CD14-positive monocyte (primary cell): Measurements from ENCODE around the gene VKORC1L1. TPM values are rescaled to one million over a fixed set of nuclear protein-coding genes. Genes with fewer than 3 reads are reported as not detected.

Experiments
- DNase-seq, 3 donors: peaks; one replicate each; pipeline ENCODE4 v3.0.0-alpha.2; 2011 to 2022
- H2AFZ ChIP-seq: 2 replicates; pipeline ENCODE4 v1.6.0; 2012; ENCODE audit warnings: mild to moderate bottlenecking, low read depth, low read length, inconsistent platforms; ENCODE audit not compliant: insufficient read depth, poor library complexity, severe bottlenecking
- H3K27ac ChIP-seq, 2 donors: 1 replicate in 1 of 2; 2 replicates in 1 of 2; pipeline ENCODE4 v1.5.1; 2012 to 2013; ENCODE audit warnings: low read length in 2 of 2, control low read depth in 1 of 2, inconsistent platforms in 1 of 2, low read depth in 1 of 2, mild to moderate bottlenecking in 1 of 2
- H3K27me3 ChIP-seq, 2 donors: one replicate each; pipeline versions ENCODE4 v1.6.0 to v1.6.1; 2011 to 2013; ENCODE audit warnings: low read length in 2 of 2; ENCODE audit not compliant: control insufficient read depth in 2 of 2, insufficient read depth in 2 of 2
- H3K36me3 ChIP-seq, 2 donors: replicated peaks in 1 of 2; 1 replicate in 1 of 2; 2 replicates in 1 of 2; pipeline versions ENCODE4 v1.5.1 to v1.6.1; 2012 to 2013; ENCODE audit warnings: low read length in 2 of 2, control low read depth in 1 of 2, inconsistent platforms in 1 of 2, mild to moderate bottlenecking in 1 of 2; ENCODE audit not compliant: insufficient read depth in 2 of 2, control insufficient read depth in 1 of 2
- H3K4me1 ChIP-seq, 2 donors: 1 replicate in 1 of 2; 2 replicates in 1 of 2; pipeline versions ENCODE4 v1.5.1 to v1.6.1; 2012 to 2013; ENCODE audit warnings: low read length in 2 of 2, control low read depth in 1 of 2, inconsistent platforms in 1 of 2, mild to moderate bottlenecking in 1 of 2, moderate library complexity in 1 of 2; ENCODE audit not compliant: insufficient read depth in 2 of 2, control insufficient read depth in 1 of 2
- H3K4me2 ChIP-seq: replicated peaks from 2 replicates; pipeline ENCODE3; 2012; ENCODE audit warnings: low read length, moderate library complexity, mild to moderate bottlenecking; ENCODE audit not compliant: poor library complexity, severe bottlenecking; ENCODE audit errors: extremely low read depth
- H3K4me3 ChIP-seq, 3 experiments: fragments of 200-600 bp in 1 of 3; sonication (generic) in 1 of 3; replicated peaks in 1 of 3; 1 replicate in 2 of 3; 2 replicates in 1 of 3; pipeline ENCODE4 v1.5.1; 2011 to 2013; ENCODE audit warnings: low read length in 3 of 3, mild to moderate bottlenecking in 3 of 3, control low read depth in 2 of 3, low read depth in 2 of 3, inconsistent platforms in 1 of 3, moderate library complexity in 1 of 3
- H3K79me2 ChIP-seq: 2 replicates; pipeline ENCODE4 v1.6.0; 2012; ENCODE audit warnings: mild to moderate bottlenecking, control low read depth, inconsistent platforms, low read length, moderate library complexity; ENCODE audit not compliant: insufficient read depth
- H3K9ac ChIP-seq: 2 replicates; pipeline ENCODE4 v1.6.0; 2017; ENCODE audit warnings: low read length, mild to moderate bottlenecking; ENCODE audit not compliant: insufficient read depth, poor library complexity, severe bottlenecking
- H3K9me3 ChIP-seq, 2 donors: replicated peaks in 1 of 2; 1 replicate in 1 of 2; 2 replicates in 1 of 2; pipeline versions ENCODE4 v1.5.1 to v1.6.1; 2012 to 2013; ENCODE audit warnings: low read length in 2 of 2, control low read depth in 1 of 2; ENCODE audit not compliant: control insufficient read depth in 1 of 2, insufficient read depth in 1 of 2
- H4K20me1 ChIP-seq: 2 replicates; pipeline ENCODE4 v1.6.0; 2012; ENCODE audit warnings: mild to moderate bottlenecking, low read length, control low read depth, moderate library complexity; ENCODE audit not compliant: insufficient read depth
- H3K27ac Mint-ChIP-seq, 7 donors: one replicate each; pipeline ENCODE4 v1.8.0; 2020; ENCODE audit warnings: mild to moderate bottlenecking in 7 of 7, mixed read lengths in 7 of 7, moderate library complexity in 6 of 7, inconsistent platforms in 2 of 7
- H3K27me3 Mint-ChIP-seq, 3 donors: one replicate each; pipeline ENCODE4 v1.8.0; 2021 to 2022; ENCODE audit warnings: low read depth in 3 of 3, mild to moderate bottlenecking in 3 of 3, mixed read lengths in 3 of 3, moderate library complexity in 3 of 3, inconsistent platforms in 1 of 3
- H3K36me3 Mint-ChIP-seq, 2 donors: one replicate each; pipeline ENCODE4 v1.8.0; 2020; ENCODE audit warnings: mixed read lengths in 2 of 2, inconsistent platforms in 1 of 2, mild to moderate bottlenecking in 1 of 2
- H3K4me1 Mint-ChIP-seq: one replicate; pipeline ENCODE4 v1.8.0; 2020; ENCODE audit warnings: mild to moderate bottlenecking, mixed read lengths
- H3K4me3 Mint-ChIP-seq, 2 donors: one replicate each; pipeline ENCODE4 v1.8.0; 2020; ENCODE audit warnings: mild to moderate bottlenecking in 2 of 2, mixed read lengths in 2 of 2, moderate library complexity in 1 of 2
- H3K9me3 Mint-ChIP-seq, 7 donors: one replicate each; pipeline ENCODE4 v1.8.0; 2020 to 2022; ENCODE audit warnings: mixed read lengths in 7 of 7, mild to moderate bottlenecking in 6 of 7, moderate library complexity in 6 of 7, inconsistent platforms in 2 of 7
- CTCF ChIP-seq: fragments of 200-600 bp; IDR thresholded peaks from one replicate; pipeline ENCODE4 v1.8.0; 2022; ENCODE audit warnings: antibody characterized with exemption, mild to moderate bottlenecking
- WGBS: methylation state at CpG from one replicate; pipeline ENCODE4 v1.1.5; 2013; ENCODE audit warnings: missing lambda C conversion rate; ENCODE audit not compliant: insufficient coverage; 5-methylcytosine and 5-hydroxymethylcytosine counted together
- intact Hi-C, 2 donors: fragments of 100-400 bp; cut with micrococcal nuclease; formaldehyde crosslinking; loops; one replicate each; pipeline versions ENCODE4 v1.15.0 to v1.15.1; 2023
- polyA plus RNA-seq, 3 donors: library from polyadenylated mRNA; depleted of rRNA in 1 of 3; unstranded in 2 of 3; stranded (reverse) in 1 of 3; fragments of 300-500 nt in 2 of 3; fragments of >200 nt in 1 of 3; fragmentation: Illumina TruSeq in 2 of 3; gene quantifications; 1 replicate in 2 of 3; 2 replicates in 1 of 3; pipeline ENCODE4 v1.2.3, GENCODE V29; 2012 to 2021

The VKORC1L1 gene
- polyA plus RNA-seq, 3 donors, result 1.9 to 3.2 (median 2.7) TPM

- no peak overlapping the region for H2AFZ ChIP-seq
- H3K4me2 ChIP-seq, result no peak overlapping the region
- no peak overlapping the region for H3K9ac ChIP-seq
- no peaks in the 10 kb centered on the region for H3K79me2 ChIP-seq
- no peak for DNase-seq
- H3K4me3 ChIP-seq, result no peak overlapping the region
- Mint-ChIP-seq H3K27ac (peak overlapping the region in 6 of 7 donors; percentile 43 to 88 (median 66)), H3K9me3 (no peaks in the 10 kb centered on the region), H3K36me3 (peaks cover 80 to 96% of the 10 kb centered on the region in 2 donors), H3K4me1 (no peaks in the 10 kb centered on the region), H3K4me3 (no peak overlapping the region), H3K27me3 (peaks cover 0 to 1% (median 0%) of the 10 kb centered on the region in 3 donors)
- no peaks in the 10 kb centered on the region for H3K4me1 ChIP-seq
- no peak for TF ChIP-seq CTCF
- H3K9me3 ChIP-seq, result no peaks in the 10 kb centered on the region
- H3K36me3 ChIP-seq, result peaks cover 88 to 98% of the 10 kb centered on the region in 2 donors
- WGBS, result 33% methylated on average over 1 of the region's 6 CpGs
- H3K27ac ChIP-seq, result peak overlapping the region in 1 of 2 donors; percentile 39
- peaks cover 7% of the 10 kb centered on the region for H4K20me1 ChIP-seq
- intact Hi-C loops, result no loop called here
- H3K27me3 ChIP-seq, result no peaks in the 10 kb centered on the region
Measured at GRCh38 chr7:65966146-65966545, 93.3 kb downstream of the VKORC1L1 start.

- Histone ChIP-seq H3K36me3 (peaks cover 91 to 98% of the 10 kb centered on the region in 2 donors), H3K4me2 (no peak overlapping the region)
Measured at GRCh38 chr7:65967361-65968155, 94.7 kb downstream of the VKORC1L1 start.

More at GRCh38 chr7:65967361-65968155, 94.7 kb downstream of the VKORC1L1 start:
- Histone ChIP-seq H4K20me1 (peaks cover 7% of the 10 kb centered on the region), H3K79me2 (no peaks in the 10 kb centered on the region), H3K9me3 (no peaks in the 10 kb centered on the region), H3K4me3 (no peak overlapping the region), H3K27ac (peak overlapping the region in 1 of 2 donors; percentile 37), H2AFZ (no peak overlapping the region), H3K27me3 (no peaks in the 10 kb centered on the region), H3K4me1 (no peaks in the 10 kb centered on the region), H3K9ac (no peak overlapping the region)
- H3K4me1 Mint-ChIP-seq, result no peaks in the 10 kb centered on the region
- peaks cover 0 to 1% (median 0%) of the 10 kb centered on the region in 3 donors for H3K27me3 Mint-ChIP-seq
- no peak for TF ChIP-seq CTCF
- peaks cover 81 to 97% of the 10 kb centered on the region in 2 donors for H3K36me3 Mint-ChIP-seq
- WGBS, result 95% methylated on average over 16 of the region's 17 CpGs
- no peak for DNase-seq
- intact Hi-C loops, result no loop called here
- H3K9me3 Mint-ChIP-seq, result no peaks in the 10 kb centered on the region
- peak overlapping the region in 6 of 7 donors; percentile 43 to 81 (median 64) for H3K27ac Mint-ChIP-seq
- no peak overlapping the region for H3K4me3 Mint-ChIP-seq
